Suprapubic skin (tissue), 4 donors: ENCODE measurements around the gene CHIT1. TPM values are rescaled to one million over a fixed set of nuclear protein-coding genes. Genes with fewer than 3 reads are reported as not detected.

Experiments used
- DNase-seq, 2 donors: peaks; one replicate each; pipeline ENCODE4 v3.0.0-alpha.2; 2019; ENCODE audit warnings: low spot score in 2 of 2
- H3K27ac ChIP-seq: fragments of 200-600 bp; sonication (generic); one replicate; pipeline ENCODE4 v1.5.1; 2019
- H3K27me3 ChIP-seq: fragments of 200-600 bp; sonication (generic); one replicate; pipeline ENCODE4 v1.5.1; 2019
- H3K36me3 ChIP-seq: fragments of 200-600 bp; sonication (generic); one replicate; pipeline ENCODE4 v1.5.1; 2019
- H3K4me1 ChIP-seq: fragments of 200-600 bp; sonication (generic); one replicate; pipeline ENCODE4 v1.5.1; 2019
- H3K4me3 ChIP-seq: fragments of 200-600 bp; sonication (generic); one replicate; pipeline ENCODE4 v1.5.1; 2019; ENCODE audit warnings: mild to moderate bottlenecking
- H3K9me3 ChIP-seq: fragments of 200-600 bp; sonication (generic); one replicate; pipeline ENCODE4 v1.5.1; 2019
- EP300 ChIP-seq: sonication (generic); formaldehyde crosslinking; IDR thresholded peaks from one replicate; pipeline ENCODE4 v1.6.1; 2017; ENCODE audit warnings: antibody characterized with exemption
- POLR2A ChIP-seq, 2 donors: fragments of 450-650 bp; IDR thresholded peaks; one replicate each; pipeline ENCODE4 v1.6.1; 2017; ENCODE audit warnings: antibody characterized with exemption in 2 of 2, mild to moderate bottlenecking in 2 of 2, moderate library complexity in 2 of 2
- POLR2AphosphoS5 ChIP-seq, 3 donors: sonication (generic); formaldehyde crosslinking; IDR thresholded peaks; one replicate each; pipeline ENCODE4 v1.6.1; 2017; ENCODE audit warnings: antibody characterized with exemption in 3 of 3
- WGBS: methylation state at CpG from one replicate; pipeline ENCODE4 v1.1.5; 2018; 5-methylcytosine and 5-hydroxymethylcytosine counted together
- total RNA-seq, 4 donors: library from RNA; depleted of rRNA; stranded (reverse); fragments of >200 nt; gene quantifications; one replicate each; pipeline ENCODE4 v1.1.0, GENCODE V29; 2016
- TF ChIP-seq, protein P1 (sequence below), 2 donors: fragments of 200-600 bp in 1 of 2; fragments of 450-650 bp in 1 of 2; sonication (generic) in 1 of 2; IDR thresholded peaks; one replicate each; pipeline ENCODE4 v1.5.1; 2016 to 2019; ENCODE audit warnings: antibody characterized with exemption in 2 of 2, mild to moderate bottlenecking in 1 of 2, moderate library complexity in 1 of 2

The CHIT1 gene
- total RNA-seq, 4 donors from 2014 or later: 0.23 to 0.68 (median 0.32) TPM; not detected in 1

DNA sequence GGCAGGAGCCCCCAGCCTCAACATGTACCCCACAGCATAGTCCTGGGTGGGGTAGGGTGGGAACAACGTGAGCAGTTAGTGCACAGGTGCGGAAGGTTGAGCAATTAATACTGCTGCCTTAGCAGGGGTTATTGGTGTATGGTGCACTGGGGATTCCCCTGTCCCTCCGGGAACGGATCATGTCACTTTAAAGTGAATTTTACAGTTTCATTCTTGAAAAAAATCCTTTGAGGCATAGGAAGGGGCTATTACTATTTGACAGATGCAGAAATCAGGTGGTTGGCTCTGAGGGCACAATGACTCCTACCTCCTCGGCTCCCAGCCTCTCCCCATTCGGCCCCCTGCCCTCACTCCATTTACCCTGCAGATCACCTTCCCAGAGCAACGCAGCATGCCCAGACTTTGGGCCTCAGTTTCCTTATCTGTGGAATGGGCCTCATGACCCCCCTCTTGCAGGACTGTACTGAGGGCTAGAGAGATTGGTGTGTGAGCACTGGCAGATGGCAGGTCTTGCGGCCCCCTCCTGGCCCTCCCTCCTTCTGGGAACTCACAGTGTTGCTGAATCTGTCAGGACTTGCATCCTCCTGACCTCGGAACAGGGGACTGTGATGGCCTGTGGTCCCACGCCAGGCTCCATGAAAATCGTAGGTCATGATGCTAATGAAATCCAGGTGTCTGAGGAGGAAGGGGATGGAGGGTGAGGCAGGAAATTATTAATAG lies 48.7 kb downstream of the CHIT1 start:
- Histone ChIP-seq H3K27me3 (no peaks in the 10 kb centered on the region), H3K36me3 (no peaks in the 10 kb centered on the region), H3K27ac (no peak overlapping the region), H3K4me3 (no peak overlapping the region), H3K4me1 (peaks cover 12% of the 10 kb centered on the region), H3K9me3 (no peaks in the 10 kb centered on the region)
- peak in 1 of 2 donors; percentile 29 for DNase-seq
- WGBS: 84% methylated on average over 11 of the region's 11 CpGs
- no peak for TF ChIP-seq EP300
- no peak for TF ChIP-seq POLR2A (IDR thresholded peaks at IDR 0.05)
- TF ChIP-seq POLR2AphosphoS5 (IDR thresholded peaks at IDR 0.05): no peak
- TF ChIP-seq, protein P1, sequence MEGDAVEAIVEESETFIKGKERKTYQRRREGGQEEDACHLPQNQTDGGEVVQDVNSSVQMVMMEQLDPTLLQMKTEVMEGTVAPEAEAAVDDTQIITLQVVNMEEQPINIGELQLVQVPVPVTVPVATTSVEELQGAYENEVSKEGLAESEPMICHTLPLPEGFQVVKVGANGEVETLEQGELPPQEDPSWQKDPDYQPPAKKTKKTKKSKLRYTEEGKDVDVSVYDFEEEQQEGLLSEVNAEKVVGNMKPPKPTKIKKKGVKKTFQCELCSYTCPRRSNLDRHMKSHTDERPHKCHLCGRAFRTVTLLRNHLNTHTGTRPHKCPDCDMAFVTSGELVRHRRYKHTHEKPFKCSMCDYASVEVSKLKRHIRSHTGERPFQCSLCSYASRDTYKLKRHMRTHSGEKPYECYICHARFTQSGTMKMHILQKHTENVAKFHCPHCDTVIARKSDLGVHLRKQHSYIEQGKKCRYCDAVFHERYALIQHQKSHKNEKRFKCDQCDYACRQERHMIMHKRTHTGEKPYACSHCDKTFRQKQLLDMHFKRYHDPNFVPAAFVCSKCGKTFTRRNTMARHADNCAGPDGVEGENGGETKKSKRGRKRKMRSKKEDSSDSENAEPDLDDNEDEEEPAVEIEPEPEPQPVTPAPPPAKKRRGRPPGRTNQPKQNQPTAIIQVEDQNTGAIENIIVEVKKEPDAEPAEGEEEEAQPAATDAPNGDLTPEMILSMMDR (IDR thresholded peaks at IDR 0.05): no peak

DNA sequence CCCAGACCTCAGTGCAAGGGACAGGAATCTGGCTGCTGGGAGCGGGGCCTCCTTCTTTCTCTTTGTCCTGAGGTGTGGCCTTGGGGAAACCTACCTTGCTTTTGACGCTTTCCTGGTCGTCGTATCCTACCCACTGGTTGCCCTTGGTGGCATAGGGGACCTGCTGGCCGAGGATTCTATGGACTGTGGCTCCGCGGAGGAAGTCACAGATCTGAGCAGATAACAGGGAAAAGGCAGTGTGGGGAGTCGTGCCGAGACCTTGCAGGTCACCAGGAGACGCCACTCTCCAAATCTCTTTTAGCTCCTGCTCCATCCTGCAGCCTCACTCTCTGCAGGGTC lies 49.8 kb downstream of the CHIT1 start:
- no peak overlapping the region for H3K4me3 ChIP-seq
- TF ChIP-seq, protein P1 (IDR thresholded peaks at IDR 0.05): no peak
- TF ChIP-seq POLR2AphosphoS5 (IDR thresholded peaks at IDR 0.05) (no peak), POLR2A (IDR thresholded peaks at IDR 0.05) (no peak), EP300 (no peak)

GRCh38 chr1:203178821-203179666 lies 50.4 kb downstream of the CHIT1 start:
- over 99% methylated on average over 8 of the region's 14 CpGs for WGBS
- no peak for TF ChIP-seq POLR2A (IDR thresholded peaks at IDR 0.05)
- TF ChIP-seq EP300: no peak
- TF ChIP-seq, protein P1 (IDR thresholded peaks at IDR 0.05): no peak
- no peak for TF ChIP-seq POLR2AphosphoS5 (IDR thresholded peaks at IDR 0.05)
- Histone ChIP-seq H3K27ac (no peak overlapping the region), H3K9me3 (no peaks in the 10 kb centered on the region), H3K4me1 (no peaks in the 10 kb centered on the region), H3K36me3 (no peaks in the 10 kb centered on the region), H3K27me3 (no peaks in the 10 kb centered on the region), H3K4me3 (no peak overlapping the region)
- peak in 1 of 2 donors; percentile 37 for DNase-seq

More for the DNA sequence above, 49.8 kb downstream of the CHIT1 start:
- 95% methylated on average over 10 of the region's 10 CpGs for WGBS
- Histone ChIP-seq H3K27me3 (no peaks in the 10 kb centered on the region), H3K9me3 (no peaks in the 10 kb centered on the region), H3K4me1 (peaks cover under 1% of the 10 kb centered on the region), H3K36me3 (no peaks in the 10 kb centered on the region), H3K27ac (no peak overlapping the region)
- DNase-seq: peak in 1 of 2 donors; percentile 28

- no peaks in the 10 kb centered on the region for H3K4me1 ChIP-seq
- peak in 1 of 2 donors; percentile 36 for DNase-seq
- no peaks in the 10 kb centered on the region for H3K27me3 ChIP-seq
- whole genome bisulfite sequencing: 84% methylated on average over 3 of the region's 5 CpGs
- H3K36me3 ChIP-seq: no peaks in the 10 kb centered on the region
- no peak overlapping the region for H3K4me3 ChIP-seq
- H3K9me3 ChIP-seq: no peaks in the 10 kb centered on the region
- no peak overlapping the region for H3K27ac ChIP-seq
- TF ChIP-seq POLR2A (IDR thresholded peaks at IDR 0.05) (no peak), EP300 (no peak), POLR2AphosphoS5 (IDR thresholded peaks at IDR 0.05) (no peak)
- TF ChIP-seq, protein P1 (IDR thresholded peaks at IDR 0.05): no peak
Observed at GRCh38 chr1:203178083-203178482, 51.4 kb downstream of the CHIT1 start.

DNA sequence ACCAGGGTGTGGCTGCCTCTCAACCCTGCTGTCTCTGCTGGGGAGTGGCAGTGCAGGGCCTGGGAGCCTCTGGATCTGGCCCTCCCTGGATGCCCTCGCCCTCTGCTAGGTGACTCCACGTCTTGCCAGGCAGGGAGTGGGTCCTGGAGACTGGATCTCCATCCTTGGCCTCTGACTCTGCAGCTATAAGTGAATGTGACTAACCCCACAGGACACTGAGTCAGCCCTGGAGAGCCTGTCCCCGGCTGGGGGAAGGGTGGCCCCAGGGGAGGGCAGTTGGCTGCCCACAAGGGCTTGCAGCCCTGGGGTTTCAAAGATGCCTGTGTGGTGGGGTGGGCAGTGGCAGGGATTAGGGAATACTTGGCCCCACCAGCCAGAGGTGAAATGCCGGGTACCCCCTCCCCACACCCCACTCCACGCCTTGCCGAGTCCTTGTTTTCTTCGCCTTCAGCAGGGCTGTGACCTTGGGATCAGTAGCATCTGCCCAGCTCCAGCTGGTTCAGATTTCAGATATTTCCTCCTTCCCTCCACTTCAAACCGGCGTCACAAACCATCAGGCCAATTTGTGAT lies 51.9 kb downstream of the CHIT1 start:
- WGBS: 66% methylated on average over 9 of the region's 9 CpGs
- DNase-seq: peak in 1 of 2 donors; percentile 60
- Histone ChIP-seq H3K9me3 (no peaks in the 10 kb centered on the region), H3K36me3 (no peaks in the 10 kb centered on the region), H3K4me1 (no peaks in the 10 kb centered on the region), H3K4me3 (no peak overlapping the region), H3K27me3 (no peaks in the 10 kb centered on the region), H3K27ac (no peak overlapping the region)
- no peak for TF ChIP-seq EP300
- TF ChIP-seq POLR2A (IDR thresholded peaks at IDR 0.05): no peak
